Measurements from ENCODE around the gene TRIP13. TPM values are rescaled to one million over a fixed set of nuclear protein-coding genes. Genes with fewer than 3 reads are reported as not detected.

Gene TRIP13
- total RNA-seq, 1 experiment from 2014 or later = 42.6 TPM

DNA sequence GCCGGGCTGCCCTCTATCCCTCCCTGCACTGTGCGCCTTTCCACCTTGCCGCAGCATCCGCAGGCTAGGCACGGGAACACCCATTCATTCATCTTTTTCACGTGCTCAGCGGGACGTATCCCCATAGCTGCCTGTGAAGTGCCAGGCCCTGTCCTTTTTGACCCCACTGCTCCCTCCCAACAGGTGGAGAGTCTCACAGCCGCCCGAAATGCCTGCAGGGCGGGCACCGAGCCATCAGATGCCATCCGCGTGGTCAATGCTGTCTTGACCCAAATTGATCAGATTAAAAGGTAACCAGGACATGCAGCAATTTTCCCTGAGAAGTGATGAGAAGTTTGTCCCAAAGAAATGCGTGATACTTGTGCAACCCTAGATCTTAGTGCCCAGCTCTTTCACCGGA is 15.5 kb downstream of the TRIP13 start:
- Histone ChIP-seq H3K9me3 (ENCODE audit: control insufficient read depth, low read depth, low read length) (no peaks in the 10 kb centered on the region), H2AFZ (ENCODE audit: low read length) (no peak overlapping the region), H2BK15ac (ENCODE audit: low read depth, low read length) (no peak overlapping the region), H3K4me1 (ENCODE audit: insufficient read depth, low read length) (no peaks in the 10 kb centered on the region), H2AK5ac (ENCODE audit: insufficient read length, low read length) (no peak overlapping the region), H3K27me3 (ENCODE audit: insufficient read depth, low read length) (no peaks in the 10 kb centered on the region), H3K56ac (ENCODE audit: insufficient read length, low read depth, low read length) (no peak overlapping the region), H3K14ac (ENCODE audit: insufficient read depth, low read length) (no peak overlapping the region), H4K91ac (ENCODE audit: insufficient read length, low read depth, low read length) (no peak overlapping the region), H2BK5ac (ENCODE audit: insufficient read length, low read length) (no peak overlapping the region), H3T11ph (ENCODE audit: low read length) (no peak overlapping the region), H3K18ac (ENCODE audit: insufficient read length, low read depth, low read length) (no peak overlapping the region), H3K4me2 (ENCODE audit: insufficient read depth, insufficient read length, low read length) (no peak overlapping the region), H3K23me2 (ENCODE audit: insufficient read length, low read depth, low read length, poor library complexity, severe bottlenecking) (no peaks in the 10 kb centered on the region), H3K9ac (ENCODE audit: extremely low read depth, insufficient read length, low read length) (no peak overlapping the region), H4K8ac (replicated peaks; ENCODE audit: insufficient read length, low read depth, low read length) (no peak overlapping the region), H4K20me1 (ENCODE audit: control insufficient read depth, insufficient read depth, insufficient read length) (no peaks in the 10 kb centered on the region), H2BK12ac (ENCODE audit: insufficient read length, low read depth, low read length) (no peak overlapping the region), H3K79me2 (ENCODE audit: insufficient read depth, low read length) (no peaks in the 10 kb centered on the region), H3K27ac (ENCODE audit: insufficient read length, low read depth, low read length) (no peak overlapping the region), H3K79me1 (ENCODE audit: insufficient read depth, low read depth, low read length, poor library complexity, severe bottlenecking) (no peaks in the 10 kb centered on the region), H2BK120ac (ENCODE audit: low read depth, low read length, poor library complexity, severe bottlenecking) (no peak overlapping the region), H3K23ac (ENCODE audit: insufficient read length, low read depth, low read length) (no peak overlapping the region), H2BK20ac (ENCODE audit: low read depth, low read length, poor library complexity, severe bottlenecking) (no peak overlapping the region), H4K5ac (ENCODE audit: insufficient read length, low read depth, low read length) (no peak overlapping the region), H3K4ac (ENCODE audit: low read depth, low read length) (no peak overlapping the region)
- Mint-ChIP-seq H3K27ac (peak overlapping the region in 1 of 3 experiments; percentile 44; a peak in 1 of 7 replicates), H3K27me3 (ENCODE audit: low read depth) (no peaks in the 10 kb centered on the region), H3K4me1 (peaks cover 0 to 3% of the 10 kb centered on the region in 2 experiments; a peak in 2 of 4 replicates), H3K4me3 (no peak overlapping the region), H3K36me3 (ENCODE audit: insufficient read depth in 1 of 3, low read depth in 3 of 3) (peaks cover 54 to 90% (median 86%) of the 10 kb centered on the region in 3 experiments), H3K9me3 (no peaks in the 10 kb centered on the region)
- WGBS (ENCODE audit: extremely low coverage, insufficient read length, low lambda C conversion rate) = no CpG with 5 or more reads among the region's 16 CpGs
- DNase-seq = no peak
- TF ChIP-seq, protein P1, sequence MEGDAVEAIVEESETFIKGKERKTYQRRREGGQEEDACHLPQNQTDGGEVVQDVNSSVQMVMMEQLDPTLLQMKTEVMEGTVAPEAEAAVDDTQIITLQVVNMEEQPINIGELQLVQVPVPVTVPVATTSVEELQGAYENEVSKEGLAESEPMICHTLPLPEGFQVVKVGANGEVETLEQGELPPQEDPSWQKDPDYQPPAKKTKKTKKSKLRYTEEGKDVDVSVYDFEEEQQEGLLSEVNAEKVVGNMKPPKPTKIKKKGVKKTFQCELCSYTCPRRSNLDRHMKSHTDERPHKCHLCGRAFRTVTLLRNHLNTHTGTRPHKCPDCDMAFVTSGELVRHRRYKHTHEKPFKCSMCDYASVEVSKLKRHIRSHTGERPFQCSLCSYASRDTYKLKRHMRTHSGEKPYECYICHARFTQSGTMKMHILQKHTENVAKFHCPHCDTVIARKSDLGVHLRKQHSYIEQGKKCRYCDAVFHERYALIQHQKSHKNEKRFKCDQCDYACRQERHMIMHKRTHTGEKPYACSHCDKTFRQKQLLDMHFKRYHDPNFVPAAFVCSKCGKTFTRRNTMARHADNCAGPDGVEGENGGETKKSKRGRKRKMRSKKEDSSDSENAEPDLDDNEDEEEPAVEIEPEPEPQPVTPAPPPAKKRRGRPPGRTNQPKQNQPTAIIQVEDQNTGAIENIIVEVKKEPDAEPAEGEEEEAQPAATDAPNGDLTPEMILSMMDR (conservative IDR thresholded peaks at IDR 0.05) = no peak

Data from H9 (cell line).